Osteocyte (in vitro differentiated cells): Measurements from ENCODE around the gene RNU7-1. TPM values are rescaled to one million over a fixed set of nuclear protein-coding genes. Genes with fewer than 3 reads are reported as not detected.

Source experiments
- DNase-seq: peaks from one replicate; pipeline ENCODE4 v3.0.0; 2021; ENCODE audit warnings: mixed read lengths; ENCODE audit not compliant: unreplicated experiment; ENCODE audit errors: extremely low spot score
- H3K27ac Mint-ChIP-seq: one replicate; pipeline ENCODE4 v1.8.0; 2021; ENCODE audit warnings: mild to moderate bottlenecking, mixed read lengths; ENCODE audit not compliant: unreplicated experiment
- H3K27me3 Mint-ChIP-seq: one replicate; pipeline ENCODE4 v1.8.0; 2021; ENCODE audit warnings: mixed read lengths; ENCODE audit not compliant: unreplicated experiment
- H3K36me3 Mint-ChIP-seq: one replicate; pipeline ENCODE4 v1.8.0; 2021; ENCODE audit warnings: mixed read lengths; ENCODE audit not compliant: unreplicated experiment
- H3K4me1 Mint-ChIP-seq: one replicate; pipeline ENCODE4 v1.8.0; 2021; ENCODE audit warnings: mixed read lengths; ENCODE audit not compliant: unreplicated experiment
- H3K4me3 Mint-ChIP-seq: one replicate; pipeline ENCODE4 v1.8.0; 2021; ENCODE audit warnings: mild to moderate bottlenecking, moderate library complexity, mixed read lengths; ENCODE audit not compliant: unreplicated experiment
- H3K9me3 Mint-ChIP-seq: one replicate; pipeline ENCODE4 v1.8.0; 2021; ENCODE audit warnings: mixed read lengths; ENCODE audit not compliant: unreplicated experiment
- CTCF ChIP-seq: fragments of 200-600 bp; sonication (generic); IDR thresholded peaks from 2 replicates; pipeline ENCODE4 v1.5.0; 2021; ENCODE audit warnings: antibody characterized with exemption, mild to moderate bottlenecking, moderate library complexity
- total RNA-seq: library from RNA; stranded (reverse); gene quantifications from 2 replicates; pipeline ENCODE4 v1.2.1, GENCODE V29; 2021

The RNU7-1 gene
- total RNA-seq, 1 donor from 2014 or later, result not detected

- DNase-seq, result no peak
- Mint-ChIP-seq H3K4me1 (no peaks in the 10 kb centered on the region), H3K27ac (no peak overlapping the region), H3K27me3 (no peaks in the 10 kb centered on the region), H3K4me3 (no peak overlapping the region), H3K36me3 (peaks cover 34% of the 10 kb centered on the region), H3K9me3 (no peaks in the 10 kb centered on the region)
- no peak for TF ChIP-seq CTCF
Measured at GRCh38 chr12:6980075-6980474, 36.5 kb downstream of the RNU7-1 start.

- Mint-ChIP-seq H3K27ac (no peak overlapping the region), H3K4me3 (no peak overlapping the region), H3K9me3 (no peaks in the 10 kb centered on the region), H3K36me3 (peaks cover 33% of the 10 kb centered on the region), H3K4me1 (no peaks in the 10 kb centered on the region), H3K27me3 (no peaks in the 10 kb centered on the region)
- no peak for DNase-seq
- no peak for TF ChIP-seq CTCF
Measured at GRCh38 chr12:6980740-6981139, 37.1 kb downstream of the RNU7-1 start.

GRCh38 chr12:6981152-6982052 is 37.8 kb downstream of the RNU7-1 start:
- Mint-ChIP-seq H3K4me1 (no peaks in the 10 kb centered on the region), H3K4me3 (no peak overlapping the region), H3K27me3 (no peaks in the 10 kb centered on the region), H3K9me3 (no peaks in the 10 kb centered on the region), H3K27ac (no peak overlapping the region), H3K36me3 (peaks cover 30% of the 10 kb centered on the region)
- TF ChIP-seq CTCF, result no peak
- no peak for DNase-seq

- no peak overlapping the region for H3K27ac Mint-ChIP-seq
- H3K9me3 Mint-ChIP-seq, result no peaks in the 10 kb centered on the region
- TF ChIP-seq CTCF, result no peak
- no peaks in the 10 kb centered on the region for H3K4me1 Mint-ChIP-seq
- no peaks in the 10 kb centered on the region for H3K27me3 Mint-ChIP-seq
- no peak for DNase-seq
- H3K36me3 Mint-ChIP-seq, result peaks cover 22% of the 10 kb centered on the region
- H3K4me3 Mint-ChIP-seq, result no peak overlapping the region
Measured at GRCh38 chr12:6982532-6982931, 38.9 kb downstream of the RNU7-1 start.

GRCh38 chr12:6987956-6988553 is 44.4 kb downstream of the RNU7-1 start:
- Mint-ChIP-seq H3K27me3 (no peaks in the 10 kb centered on the region), H3K27ac (no peak overlapping the region), H3K36me3 (peaks cover 14% of the 10 kb centered on the region), H3K4me3 (no peak overlapping the region), H3K4me1 (no peaks in the 10 kb centered on the region), H3K9me3 (no peaks in the 10 kb centered on the region)
- no peak for TF ChIP-seq CTCF
- DNase-seq, result peak; percentile 34
